Measurements from ENCODE around the gene ZFAND5. TPM values are rescaled to one million over a fixed set of nuclear protein-coding genes. Genes with fewer than 3 reads are reported as not detected.

Gene ZFAND5
- total RNA-seq, 4 donors from 2014 or later, result 58.7 to 189 (median 160) TPM

GRCh38 chr9:72337286-72337685 lies 27.7 kb downstream of the ZFAND5 start:
- H3K27me3 ChIP-seq, result no peaks in the 10 kb centered on the region
- intact Hi-C loops (cut with DNase I; ENCODE audit: low total_unique reads), result no loop called here
- H3K36me3 ChIP-seq, result no peaks in the 10 kb centered on the region
- no peaks in the 10 kb centered on the region for H3K9me3 ChIP-seq
- no peak for DNase-seq
- TF ChIP-seq POLR2A (IDR thresholded peaks at IDR 0.05), result no peak
- no peak for TF ChIP-seq CTCF (IDR thresholded peaks at IDR 0.05)
- no peaks in the 10 kb centered on the region for H3K4me1 ChIP-seq
- H3K4me3 ChIP-seq, result no peak overlapping the region
- no peak overlapping the region for H3K27ac ChIP-seq

- Histone ChIP-seq H3K4me1 (no peaks in the 10 kb centered on the region), H3K9me3 (no peaks in the 10 kb centered on the region), H3K4me3 (no peak overlapping the region), H3K27me3 (no peaks in the 10 kb centered on the region), H3K27ac (no peak overlapping the region), H3K36me3 (no peaks in the 10 kb centered on the region)
- no peak for TF ChIP-seq CTCF (IDR thresholded peaks at IDR 0.05)
- TF ChIP-seq POLR2A (IDR thresholded peaks at IDR 0.05), result no peak
- DNase-seq, result no peak
- intact Hi-C loops (cut with DNase I; ENCODE audit: low total_unique reads), result no loop called here
Measured at GRCh38 chr9:72334658-72335337, 30.2 kb downstream of the ZFAND5 start.

GRCh38 chr9:72333709-72334108 lies 31.3 kb downstream of the ZFAND5 start:
- intact Hi-C loops (cut with DNase I; ENCODE audit: low total_unique reads), result no loop called here
- Histone ChIP-seq H3K27me3 (no peaks in the 10 kb centered on the region), H3K4me1 (no peaks in the 10 kb centered on the region), H3K4me3 (no peak overlapping the region), H3K27ac (no peak overlapping the region), H3K36me3 (no peaks in the 10 kb centered on the region), H3K9me3 (no peaks in the 10 kb centered on the region)
- TF ChIP-seq POLR2A (IDR thresholded peaks at IDR 0.05) (no peak), CTCF (IDR thresholded peaks at IDR 0.05) (no peak)
- no peak for DNase-seq

- intact Hi-C loops (cut with DNase I; ENCODE audit: low total_unique reads), result no loop called here
- TF ChIP-seq POLR2A (IDR thresholded peaks at IDR 0.05) (no peak), CTCF (IDR thresholded peaks at IDR 0.05) (no peak)
- Histone ChIP-seq H3K36me3 (no peaks in the 10 kb centered on the region), H3K27me3 (no peaks in the 10 kb centered on the region), H3K4me3 (no peak overlapping the region), H3K27ac (no peak overlapping the region), H3K9me3 (no peaks in the 10 kb centered on the region), H3K4me1 (no peaks in the 10 kb centered on the region)
- DNase-seq, result no peak
Measured at GRCh38 chr9:72333197-72333596, 31.8 kb downstream of the ZFAND5 start.

GRCh38 chr9:72332351-72332750 lies 32.7 kb downstream of the ZFAND5 start:
- no peak overlapping the region for H3K27ac ChIP-seq
- intact Hi-C loops (cut with DNase I; ENCODE audit: low total_unique reads), result no loop called here
- H3K36me3 ChIP-seq, result no peaks in the 10 kb centered on the region
- no peak overlapping the region for H3K4me3 ChIP-seq
- no peaks in the 10 kb centered on the region for H3K4me1 ChIP-seq
- no peaks in the 10 kb centered on the region for H3K9me3 ChIP-seq
- no peak for DNase-seq
- no peaks in the 10 kb centered on the region for H3K27me3 ChIP-seq
- no peak for TF ChIP-seq POLR2A (IDR thresholded peaks at IDR 0.05)
- TF ChIP-seq CTCF (IDR thresholded peaks at IDR 0.05), result no peak
